MM.1S (cell line): Measurements from ENCODE around the gene CCNC.

Experiments used
- DNase-seq: peaks from one replicate; pipeline ENCODE4 v3.0.0-alpha.2; 2015
- H2AFZ ChIP-seq: fragments of 300-600 bp; sonication (generic); 2 replicates; pipeline ENCODE4 v1.6.0; 2016; ENCODE audit warnings: antibody characterized with exemption, low read length
- H3F3A ChIP-seq: fragments of 300-600 bp; sonication (generic); 2 replicates; pipeline ENCODE4 v1.6.1; 2016; ENCODE audit warnings: mild to moderate bottlenecking, antibody characterized with exemption, low read length, moderate library complexity, mixed read lengths; ENCODE audit not compliant: insufficient read depth
- H3K27ac ChIP-seq: fragments of 300-600 bp; sonication (generic); 2 replicates; pipeline ENCODE4 v1.5.1; 2016; ENCODE audit warnings: mild to moderate bottlenecking, low read length
- H3K27me3 ChIP-seq: fragments of 300-600 bp; sonication (generic); replicated peaks from 2 replicates; pipeline ENCODE4 v1.6.0; 2016; ENCODE audit warnings: low read length; ENCODE audit not compliant: insufficient read depth
- H3K36me3 ChIP-seq: fragments of 300-600 bp; sonication (generic); replicated peaks from 2 replicates; pipeline ENCODE4 v1.6.1; 2016; ENCODE audit warnings: mild to moderate bottlenecking, low read length, mixed read lengths; ENCODE audit not compliant: insufficient read depth
- H3K4me1 ChIP-seq: fragments of 300-600 bp; sonication (generic); 2 replicates; pipeline ENCODE4 v1.6.1; 2016; ENCODE audit warnings: low read length, mixed read lengths
- H3K4me2 ChIP-seq: fragments of 300-600 bp; sonication (generic); 2 replicates; pipeline ENCODE4 v1.6.0; 2016; ENCODE audit warnings: low read depth, low read length
- H3K4me3 ChIP-seq: fragments of 300-600 bp; sonication (generic); 2 replicates; pipeline ENCODE4 v1.5.1; 2016; ENCODE audit warnings: low read length, mixed read lengths
- H3K79me2 ChIP-seq: fragments of 300-600 bp; sonication (generic); 2 replicates; pipeline ENCODE4 v1.6.1; 2016; ENCODE audit warnings: mixed run types, low read length, mixed read lengths
- H3K9ac ChIP-seq: fragments of 300-600 bp; sonication (generic); 2 replicates; pipeline ENCODE4 v1.6.1; 2016; ENCODE audit warnings: low read length, mixed read lengths
- H3K9me2 ChIP-seq: fragments of 300-600 bp; sonication (generic); replicated peaks from 2 replicates; pipeline ENCODE4 v1.6.1; 2016; ENCODE audit warnings: mild to moderate bottlenecking, low read length, mixed read lengths; ENCODE audit not compliant: insufficient read depth
- H3K9me3 ChIP-seq: fragments of 300-600 bp; sonication (generic); replicated peaks from 2 replicates; pipeline ENCODE4 v1.6.1; 2016; ENCODE audit warnings: mild to moderate bottlenecking, low read length, mixed read lengths; ENCODE audit not compliant: insufficient read depth
- H4K20me1 ChIP-seq: fragments of 300-600 bp; sonication (generic); 2 replicates; pipeline ENCODE4 v1.6.1; 2016; ENCODE audit warnings: mild to moderate bottlenecking, low read length, moderate library complexity, mixed read lengths; ENCODE audit not compliant: insufficient read depth
- CTCF ChIP-seq: fragments of 300-600 bp; sonication (generic); IDR thresholded peaks from 2 replicates; pipeline ENCODE4 v1.5.1; 2016; ENCODE audit warnings: antibody characterized with exemption, low read length, mixed read lengths
- EZH2 ChIP-seq: fragments of 300-600 bp; sonication (generic); optimal IDR thresholded peaks from 2 replicates; pipeline ENCODE3; 2017; ENCODE audit warnings: low read depth, mild to moderate bottlenecking, antibody characterized with exemption, low read length, mixed read lengths
- EZH2phosphoT487 ChIP-seq: fragments of 300-600 bp; sonication (generic); IDR thresholded peaks from 2 replicates; pipeline ENCODE4 v1.6.1; 2018; ENCODE audit warnings: antibody characterized with exemption, low read length

Gene CCNC

GRCh38 chr6:99560668-99561067, 7.8 kb downstream of the CCNC start:
- Histone ChIP-seq H3K9ac (no peak overlapping the region), H3F3A (no peaks in the 10 kb centered on the region), H3K9me2 (no peaks in the 10 kb centered on the region), H3K4me1 (no peaks in the 10 kb centered on the region), H3K27me3 (no peaks in the 10 kb centered on the region), H3K9me3 (no peaks in the 10 kb centered on the region), H4K20me1 (no peaks in the 10 kb centered on the region), H2AFZ (no peak overlapping the region), H3K4me3 (no peak overlapping the region), H3K4me2 (no peak overlapping the region), H3K79me2 (peaks cover 52% of the 10 kb centered on the region), H3K36me3 (peaks cover 14% of the 10 kb centered on the region), H3K27ac (no peak overlapping the region)
- DNase-seq = no peak
- TF ChIP-seq EZH2 (no peak), EZH2phosphoT487 (no peak), CTCF (no peak)

DNA sequence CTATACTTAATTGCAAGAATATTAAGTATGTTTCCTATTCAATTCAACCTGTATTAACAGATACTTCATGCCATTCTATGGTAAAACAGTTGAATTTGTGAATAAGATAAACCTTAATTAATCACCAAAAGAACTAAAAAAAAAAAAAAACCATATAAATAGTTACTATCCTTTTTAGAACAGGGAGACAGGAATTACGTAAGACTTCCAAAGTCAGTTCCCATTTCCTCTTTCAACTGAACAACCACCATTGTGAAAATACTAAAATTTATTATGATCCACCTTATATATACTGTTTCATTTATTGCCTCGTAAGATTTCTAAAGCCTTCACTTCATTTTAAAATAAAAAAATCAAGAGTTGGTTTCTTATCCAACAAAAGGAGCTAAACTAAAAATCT, 9.4 kb downstream of the CCNC start:
- H2AFZ ChIP-seq = no peak overlapping the region
- no peaks in the 10 kb centered on the region for H3K9me2 ChIP-seq
- no peak overlapping the region for H3K9ac ChIP-seq
- no peaks in the 10 kb centered on the region for H3K9me3 ChIP-seq
- 0 out of 2 replicates have a peak, but pooled peaks cover 2% of the 10 kb centered on the region for H3F3A ChIP-seq
- no peaks in the 10 kb centered on the region for H3K27me3 ChIP-seq
- no peaks in the 10 kb centered on the region for H4K20me1 ChIP-seq
- peaks cover 14% of the 10 kb centered on the region for H3K36me3 ChIP-seq
- no peak overlapping the region for H3K4me3 ChIP-seq
- no peak overlapping the region for H3K27ac ChIP-seq
- TF ChIP-seq EZH2phosphoT487 = no peak
- no peak for TF ChIP-seq EZH2
- TF ChIP-seq CTCF = no peak
- no peaks in the 10 kb centered on the region for H3K4me1 ChIP-seq
- H3K79me2 ChIP-seq = peaks cover 36% of the 10 kb centered on the region
- H3K4me2 ChIP-seq = no peak overlapping the region
- no peak for DNase-seq

GRCh38 chr6:99553888-99554287, 14.6 kb downstream of the CCNC start:
- no peaks in the 10 kb centered on the region; the same call in 1 of the 2 replicates for H3K79me2 ChIP-seq
- peaks cover 15% of the 10 kb centered on the region for H3K36me3 ChIP-seq

More at GRCh38 chr6:99553888-99554287, 14.6 kb downstream of the CCNC start:
- Histone ChIP-seq H3K27ac (no peak overlapping the region), H3K4me1 (no peaks in the 10 kb centered on the region), H3K9me3 (no peaks in the 10 kb centered on the region), H3F3A (0 out of 2 replicates have a peak, but pooled peaks cover 3% of the 10 kb centered on the region), H4K20me1 (no peaks in the 10 kb centered on the region), H3K9me2 (no peaks in the 10 kb centered on the region), H3K9ac (no peak overlapping the region), H3K4me2 (no peak overlapping the region), H2AFZ (no peak overlapping the region), H3K27me3 (no peaks in the 10 kb centered on the region), H3K4me3 (no peak overlapping the region)
- no peak for DNase-seq
- TF ChIP-seq CTCF = no peak
- no peak for TF ChIP-seq EZH2
- TF ChIP-seq EZH2phosphoT487 = no peak
